HL-60 (cell line): Measurements from ENCODE around the gene TMEM208.

Experiments
- DNase-seq, 2 experiments: peaks; one replicate each; pipeline ENCODE4 v3.0.0-alpha.2; 2010 to 2020; ENCODE audit warnings: low read depth in 1 of 2, low spot score in 1 of 2
- H3K27ac ChIP-seq: fragments of 250-450 bp; sonication (Bioruptor Pico); replicated peaks from 2 replicates; pipeline ENCODE4 v1.5.1; 2020; ENCODE audit warnings: mild to moderate bottlenecking, moderate library complexity
- H3K27me3 ChIP-seq: fragments of 250-450 bp; sonication (Bioruptor Pico); 2 replicates; pipeline ENCODE4 v1.5.1; 2021; ENCODE audit warnings: mild to moderate bottlenecking, moderate library complexity; ENCODE audit not compliant: insufficient read depth, poor library complexity, severe bottlenecking
- H3K4me3 ChIP-seq: replicated peaks from 2 replicates; pipeline ENCODE4 v1.5.1; 2011; ENCODE audit warnings: mild to moderate bottlenecking, control low read depth, low read length; ENCODE audit not compliant: insufficient read depth
- CTCF ChIP-seq: IDR thresholded peaks from one replicate; pipeline ENCODE4 v1.5.1; 2011; ENCODE audit warnings: low read length, control low read depth, inconsistent platforms; ENCODE audit not compliant: insufficient read depth
- GABPA ChIP-seq: IDR thresholded peaks from 2 replicates; pipeline ENCODE4 v1.6.1; 2012; ENCODE audit warnings: low read depth
- POLR2AphosphoS5 ChIP-seq: IDR thresholded peaks from 2 replicates; pipeline ENCODE4 v1.6.1; 2012; ENCODE audit warnings: low read depth
- REST ChIP-seq: IDR thresholded peaks from 2 replicates; pipeline ENCODE4 v1.6.1; 2012; ENCODE audit warnings: low read depth; ENCODE audit not compliant: insufficient replicate concordance
- SPI1 ChIP-seq: IDR thresholded peaks from 2 replicates; pipeline ENCODE4 v1.6.1; 2012; ENCODE audit warnings: low read depth, mild to moderate bottlenecking, borderline replicate concordance

The TMEM208 gene

GRCh38 chr16:67256701-67257230 is 29.8 kb downstream of the TMEM208 start:
- no peak for DNase-seq

GRCh38 chr16:67257486-67258160 is 30.7 kb downstream of the TMEM208 start:
- TF ChIP-seq REST: no peak
- TF ChIP-seq SPI1: no peak
- TF ChIP-seq GABPA: no peak
- TF ChIP-seq POLR2AphosphoS5: no peak
- no peak for TF ChIP-seq CTCF
- DNase-seq: no peak
- H3K4me3 ChIP-seq: no peak overlapping the region
- no peaks in the 10 kb centered on the region for H3K27me3 ChIP-seq
- no peak overlapping the region for H3K27ac ChIP-seq

More at GRCh38 chr16:67256701-67257230, 29.8 kb downstream of the TMEM208 start:
- Histone ChIP-seq H3K27ac (no peak overlapping the region), H3K27me3 (no peaks in the 10 kb centered on the region), H3K4me3 (no peak overlapping the region)
- TF ChIP-seq POLR2AphosphoS5 (no peak), CTCF (no peak), GABPA (no peak), REST (no peak), SPI1 (no peak)

- no peak overlapping the region for H3K27ac ChIP-seq
- H3K27me3 ChIP-seq: no peaks in the 10 kb centered on the region
- no peak overlapping the region for H3K4me3 ChIP-seq
- TF ChIP-seq CTCF (no peak), SPI1 (no peak), POLR2AphosphoS5 (no peak), REST (no peak), GABPA (no peak)
- DNase-seq: no peak
These were observed 31.4 kb downstream of the TMEM208 start for GRCh38 chr16:67258161-67258835.
